Measurements from ENCODE around the gene OSTN.

The OSTN gene

GRCh38 chr3:191283400-191283799 is 84.4 kb downstream of the OSTN start:
- Histone ChIP-seq H3K4ac (ENCODE audit: low read depth in 1 of 2, low read length in 2 of 2) (no peak overlapping the region), H2BK12ac (ENCODE audit: low read length in 2 of 2) (no peak overlapping the region), H2AFZ (ENCODE audit: low read depth, low read length) (no peak overlapping the region), H3K36me3 (ENCODE audit: control insufficient read depth in 1 of 2, insufficient read depth in 2 of 2, low read depth in 1 of 2, low read length in 2 of 2) (no peaks in the 10 kb centered on the region), H2BK15ac (ENCODE audit: low read depth, poor library complexity, severe bottlenecking) (no peak overlapping the region), H2BK120ac (ENCODE audit: low read depth, low read length) (no peak overlapping the region), H2BK5ac (ENCODE audit: low read depth, low read length, poor library complexity, severe bottlenecking) (no peak overlapping the region), H3K27me3 (ENCODE audit: control insufficient read depth in 1 of 2, insufficient read depth in 1 of 2, low read length in 2 of 2) (no peaks in the 10 kb centered on the region), H4K8ac (ENCODE audit: low read length) (no peak overlapping the region), H3K4me2 (ENCODE audit: low read length, poor library complexity, severe bottlenecking) (no peak overlapping the region), H3K23ac (ENCODE audit: low read length in 2 of 2) (no peak overlapping the region), H3K79me1 (replicated peaks; ENCODE audit: low read length, poor library complexity, severe bottlenecking) (no peaks in the 10 kb centered on the region), H3K9ac (ENCODE audit: low read length) (peak overlapping the region; percentile 57), H3K9me3 (ENCODE audit: control insufficient read depth, low read length) (no peaks in the 10 kb centered on the region), H3K4me1 (ENCODE audit: control insufficient read depth, insufficient read depth, low read depth, low read length) (no peaks in the 10 kb centered on the region), H2AK5ac (ENCODE audit: low read length, severe bottlenecking) (no peak overlapping the region), H3K18ac (ENCODE audit: low read depth in 1 of 2, low read length in 2 of 2) (no peak overlapping the region), H3K14ac (ENCODE audit: low read length in 2 of 2) (no peak overlapping the region), H3K27ac (ENCODE audit: low read length, poor library complexity, severe bottlenecking) (no peak overlapping the region), H3K4me3 (ENCODE audit: insufficient read depth in 1 of 2, low read depth in 1 of 2, low read length in 2 of 2) (peak overlapping the region in 1 of 2 experiments; percentile 8), H4K91ac (ENCODE audit: low read length) (no peak overlapping the region)
- DNase-seq = no peak
- 100% methylated on average over 1 of the region's 2 CpGs for WGBS

GRCh38 chr3:191290311-191291025 is 91.4 kb downstream of the OSTN start:
- Histone ChIP-seq H3K36me3 (ENCODE audit: control insufficient read depth in 1 of 2, insufficient read depth in 2 of 2, low read depth in 1 of 2, low read length in 2 of 2) (no peaks in the 10 kb centered on the region), H2BK120ac (ENCODE audit: low read depth, low read length) (no peak overlapping the region), H3K79me1 (replicated peaks; ENCODE audit: low read length, poor library complexity, severe bottlenecking) (no peaks in the 10 kb centered on the region), H3K4me2 (ENCODE audit: low read length, poor library complexity, severe bottlenecking) (no peak overlapping the region), H3K4me1 (ENCODE audit: control insufficient read depth, insufficient read depth, low read depth, low read length) (no peaks in the 10 kb centered on the region), H3K4me3 (ENCODE audit: insufficient read depth in 1 of 2, low read depth in 1 of 2, low read length in 2 of 2) (peak overlapping the region in 1 of 2 experiments; percentile 66), H3K23ac (ENCODE audit: low read length in 2 of 2) (no peak overlapping the region), H2BK15ac (ENCODE audit: low read depth, poor library complexity, severe bottlenecking) (no peak overlapping the region), H3K4ac (ENCODE audit: low read depth in 1 of 2, low read length in 2 of 2) (no peak overlapping the region), H4K91ac (ENCODE audit: low read length) (no peak overlapping the region), H3K27me3 (ENCODE audit: control insufficient read depth in 1 of 2, insufficient read depth in 1 of 2, low read length in 2 of 2) (no peaks in the 10 kb centered on the region), H2BK5ac (ENCODE audit: low read depth, low read length, poor library complexity, severe bottlenecking) (no peak overlapping the region), H3K9me3 (ENCODE audit: control insufficient read depth, low read length) (no peaks in the 10 kb centered on the region), H3K18ac (ENCODE audit: low read depth in 1 of 2, low read length in 2 of 2) (no peak overlapping the region), H4K8ac (ENCODE audit: low read length) (no peak overlapping the region), H3K27ac (ENCODE audit: low read length, poor library complexity, severe bottlenecking) (no peak overlapping the region), H3K14ac (ENCODE audit: low read length in 2 of 2) (no peak overlapping the region), H2AK5ac (ENCODE audit: low read length, severe bottlenecking) (no peak overlapping the region), H2AFZ (ENCODE audit: low read depth, low read length) (no peak overlapping the region), H3K9ac (ENCODE audit: low read length) (peak overlapping the region; percentile 91), H2BK12ac (ENCODE audit: low read length in 2 of 2) (no peak overlapping the region)
- DNase-seq = no peak
- 98% methylated on average over 3 of the region's 4 CpGs for WGBS

GRCh38 chr3:191292243-191293015 is 93.4 kb downstream of the OSTN start:
- Histone ChIP-seq H3K9me3 (ENCODE audit: control insufficient read depth, low read length) (no peaks in the 10 kb centered on the region), H2BK120ac (ENCODE audit: low read depth, low read length) (no peak overlapping the region), H4K91ac (ENCODE audit: low read length) (no peak overlapping the region), H3K27me3 (ENCODE audit: control insufficient read depth in 1 of 2, insufficient read depth in 1 of 2, low read length in 2 of 2) (no peaks in the 10 kb centered on the region), H2BK12ac (ENCODE audit: low read length in 2 of 2) (no peak overlapping the region), H3K36me3 (ENCODE audit: control insufficient read depth in 1 of 2, insufficient read depth in 2 of 2, low read depth in 1 of 2, low read length in 2 of 2) (no peaks in the 10 kb centered on the region), H3K23ac (ENCODE audit: low read length in 2 of 2) (no peak overlapping the region), H3K4me3 (ENCODE audit: insufficient read depth in 1 of 2, low read depth in 1 of 2, low read length in 2 of 2) (no peak overlapping the region), H3K4me2 (ENCODE audit: low read length, poor library complexity, severe bottlenecking) (no peak overlapping the region), H4K8ac (ENCODE audit: low read length) (no peak overlapping the region), H3K4me1 (ENCODE audit: control insufficient read depth, insufficient read depth, low read depth, low read length) (no peaks in the 10 kb centered on the region), H3K79me1 (replicated peaks; ENCODE audit: low read length, poor library complexity, severe bottlenecking) (no peaks in the 10 kb centered on the region), H3K27ac (ENCODE audit: low read length, poor library complexity, severe bottlenecking) (no peak overlapping the region), H3K9ac (ENCODE audit: low read length) (no peak overlapping the region), H3K14ac (ENCODE audit: low read length in 2 of 2) (no peak overlapping the region), H3K18ac (ENCODE audit: low read depth in 1 of 2, low read length in 2 of 2) (no peak overlapping the region), H2BK15ac (ENCODE audit: low read depth, poor library complexity, severe bottlenecking) (no peak overlapping the region), H2AK5ac (ENCODE audit: low read length, severe bottlenecking) (no peak overlapping the region), H3K4ac (ENCODE audit: low read depth in 1 of 2, low read length in 2 of 2) (no peak overlapping the region), H2AFZ (ENCODE audit: low read depth, low read length) (no peak overlapping the region), H2BK5ac (ENCODE audit: low read depth, low read length, poor library complexity, severe bottlenecking) (no peak overlapping the region)
- DNase-seq = no peak
- 83% methylated on average over 1 of the region's 5 CpGs for WGBS

DNA sequence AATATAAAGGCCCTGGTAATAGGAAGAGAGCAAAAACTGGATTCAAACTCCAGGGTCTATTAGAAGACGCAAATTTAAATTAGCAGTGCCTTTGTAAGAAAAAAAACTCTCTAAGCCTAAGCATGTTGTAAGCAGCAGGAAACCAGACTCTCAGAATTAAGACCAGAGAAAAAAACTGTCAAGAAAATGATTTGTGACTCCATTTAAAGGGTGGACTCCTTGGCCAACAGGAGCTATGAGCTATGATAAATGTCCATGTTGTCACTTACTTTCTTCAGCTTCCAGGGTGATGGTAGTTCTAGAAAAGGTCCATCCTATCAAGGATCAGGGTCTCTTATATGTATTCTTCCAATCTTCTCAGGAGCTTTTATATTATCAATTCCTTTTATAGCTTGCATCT is 95.2 kb downstream of the OSTN start:
- Histone ChIP-seq H3K27ac (ENCODE audit: low read length, poor library complexity, severe bottlenecking) (no peak overlapping the region), H3K4me3 (ENCODE audit: insufficient read depth in 1 of 2, low read depth in 1 of 2, low read length in 2 of 2) (no peak overlapping the region), H2AFZ (ENCODE audit: low read depth, low read length) (no peak overlapping the region), H2BK15ac (ENCODE audit: low read depth, poor library complexity, severe bottlenecking) (no peak overlapping the region), H2BK12ac (ENCODE audit: low read length in 2 of 2) (no peak overlapping the region), H3K27me3 (ENCODE audit: control insufficient read depth in 1 of 2, insufficient read depth in 1 of 2, low read length in 2 of 2) (no peaks in the 10 kb centered on the region), H2BK120ac (ENCODE audit: low read depth, low read length) (no peak overlapping the region), H3K4me2 (ENCODE audit: low read length, poor library complexity, severe bottlenecking) (no peak overlapping the region), H3K79me1 (replicated peaks; ENCODE audit: low read length, poor library complexity, severe bottlenecking) (no peaks in the 10 kb centered on the region), H3K36me3 (ENCODE audit: control insufficient read depth in 1 of 2, insufficient read depth in 2 of 2, low read depth in 1 of 2, low read length in 2 of 2) (no peaks in the 10 kb centered on the region), H3K9me3 (ENCODE audit: control insufficient read depth, low read length) (no peaks in the 10 kb centered on the region), H2AK5ac (ENCODE audit: low read length, severe bottlenecking) (no peak overlapping the region), H3K18ac (ENCODE audit: low read depth in 1 of 2, low read length in 2 of 2) (no peak overlapping the region), H4K8ac (ENCODE audit: low read length) (no peak overlapping the region), H4K91ac (ENCODE audit: low read length) (no peak overlapping the region), H2BK5ac (ENCODE audit: low read depth, low read length, poor library complexity, severe bottlenecking) (no peak overlapping the region), H3K9ac (ENCODE audit: low read length) (no peak overlapping the region), H3K4ac (ENCODE audit: low read depth in 1 of 2, low read length in 2 of 2) (no peak overlapping the region), H3K4me1 (ENCODE audit: control insufficient read depth, insufficient read depth, low read depth, low read length) (no peaks in the 10 kb centered on the region), H3K23ac (ENCODE audit: low read length in 2 of 2) (no peak overlapping the region), H3K14ac (ENCODE audit: low read length in 2 of 2) (no peak overlapping the region)
- 100% methylated on average over 1 of the region's 1 CpG for WGBS
- no peak for DNase-seq
